Cerebellar nuclear complex (tissue), 1 donor: ENCODE measurements around the gene ITFG1.
"Not testable (repeated sequence)": the region's sequence is repeated elsewhere in the genome, so short reads cannot be mapped to it uniquely, and the experiment has no call there.

Experiments
- DNase-seq, 2 experiments: peaks; one replicate each; lab custom pipeline; 2025; lab: John Stamatoyannopoulos, UW

Gene ITFG1

DNA sequence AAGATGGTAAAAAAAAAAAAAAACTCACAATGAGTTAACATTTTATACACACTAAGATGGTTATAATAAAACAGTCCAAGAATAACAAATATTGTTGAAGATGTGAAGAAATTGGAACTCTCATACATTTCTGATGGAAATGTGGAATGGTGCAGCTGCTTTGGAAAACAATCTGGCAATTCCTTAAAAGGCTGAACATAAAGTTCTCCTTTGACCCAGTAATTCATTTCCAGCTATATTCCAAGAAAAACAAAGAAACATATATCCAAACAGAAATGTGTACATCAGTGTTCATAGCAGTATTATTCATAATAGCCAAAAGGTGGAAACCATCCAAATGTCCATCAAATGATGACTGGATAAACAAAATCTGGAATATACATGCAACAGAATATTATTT, 219.8 kb downstream of the ITFG1 start:
- DNase-seq, result no peak

DNA sequence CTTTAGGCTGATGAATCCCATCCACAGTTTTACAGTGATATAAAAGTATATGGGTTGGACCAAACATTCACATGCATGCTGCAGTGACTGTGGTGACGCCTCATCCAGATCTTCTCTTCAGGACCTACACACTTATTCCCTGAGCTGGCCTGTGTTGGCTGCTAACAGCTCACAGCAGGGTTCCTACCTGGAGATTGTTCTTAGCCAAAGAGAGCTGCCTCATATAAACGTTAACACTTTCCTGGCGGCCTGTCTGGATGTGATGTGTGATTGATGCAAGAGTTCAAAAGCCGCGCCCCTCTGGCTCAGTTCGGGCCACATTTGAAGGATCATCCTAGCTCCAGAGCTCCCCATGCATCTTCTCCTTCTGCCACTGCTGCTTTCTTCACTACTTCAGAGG, 224.1 kb downstream of the ITFG1 start:
- no peak for DNase-seq

DNA sequence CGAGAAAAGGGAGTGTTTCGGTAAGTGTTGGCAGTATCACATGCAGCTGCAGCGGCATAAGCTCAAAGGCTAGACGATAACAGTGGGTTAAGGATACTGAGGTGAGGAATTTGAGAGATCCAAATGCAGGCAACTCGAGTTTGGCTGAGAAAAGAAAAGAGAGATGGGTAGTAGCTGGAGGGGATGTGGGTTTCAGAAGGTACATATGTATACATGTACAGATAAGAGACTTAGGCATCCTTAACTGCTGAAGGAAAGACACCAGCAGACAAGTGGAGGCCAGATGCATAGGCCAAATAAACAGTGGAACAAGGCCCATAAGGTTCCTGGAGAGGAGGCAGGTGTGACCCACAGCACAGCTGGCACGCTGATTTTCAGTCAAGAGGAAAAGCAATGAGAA, 230.6 kb downstream of the ITFG1 start:
- DNase-seq, result no peak

- DNase-seq, result no peak
These were observed 231.5 kb downstream of the ITFG1 start for GRCh38 chr16:47229053-47230050.

- no peak for DNase-seq
These were observed 232.6 kb downstream of the ITFG1 start for GRCh38 chr16:47228241-47228640.

DNA sequence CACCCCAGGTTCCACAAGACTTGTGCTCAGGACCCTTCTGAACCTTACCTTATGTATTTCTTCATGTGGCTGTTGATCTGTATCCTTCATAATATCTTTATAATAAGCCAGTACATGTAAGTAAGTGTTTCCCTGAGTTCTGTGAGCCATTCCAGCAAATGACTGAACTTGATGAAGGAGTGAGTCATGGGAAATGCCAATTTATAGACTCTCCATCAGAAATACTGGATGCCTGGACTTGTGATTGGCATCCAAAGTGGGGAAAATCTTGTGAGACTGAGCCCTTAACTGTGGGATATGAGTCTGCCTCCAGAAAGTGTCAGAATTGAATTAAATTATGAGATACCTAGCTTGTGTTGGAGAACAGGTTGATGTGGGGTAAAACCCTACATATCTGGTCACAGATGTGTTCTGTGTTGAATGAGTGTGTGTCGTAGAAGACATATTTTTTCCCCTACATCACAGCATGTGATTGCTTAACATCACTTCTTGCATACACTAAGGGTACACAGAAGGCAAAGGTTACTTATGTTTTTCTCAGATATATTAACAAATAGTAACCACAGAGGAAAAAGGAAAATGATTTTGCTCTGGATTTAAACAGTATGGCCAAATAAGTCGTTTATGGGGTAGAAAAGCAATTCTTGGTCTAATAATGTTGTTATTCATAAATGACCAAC, 247.0 kb downstream of the ITFG1 start:
- DNase-seq, result no peak

DNA sequence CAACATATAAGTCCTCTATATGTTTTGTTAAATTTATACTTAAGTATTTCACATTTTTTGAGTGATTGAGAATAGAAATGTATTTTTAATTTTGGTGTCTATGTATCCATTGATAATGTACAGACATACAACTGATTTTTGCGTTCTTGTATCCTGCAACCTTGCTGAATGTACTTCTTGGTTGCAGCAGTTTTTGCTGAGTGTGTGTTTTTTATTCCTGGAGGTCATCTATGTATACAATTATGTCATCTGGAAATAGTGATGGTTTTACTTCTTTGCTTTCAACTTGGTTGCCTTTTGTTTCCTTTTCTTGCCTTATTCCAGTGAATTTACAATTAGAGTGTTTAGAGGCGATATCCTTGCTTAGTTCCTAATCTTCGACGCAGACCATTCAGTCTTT, 249.6 kb downstream of the ITFG1 start:
- no peak for DNase-seq

GRCh38 chr16:47204736-47205504, 255.9 kb downstream of the ITFG1 start:
- no peak for DNase-seq

- DNase-seq, result not testable (repeated sequence)
These were observed 257.4 kb downstream of the ITFG1 start for GRCh38 chr16:47203433-47203832.

GRCh38 chr16:47198180-47198575, 262.7 kb downstream of the ITFG1 start:
- no peak for DNase-seq

DNA sequence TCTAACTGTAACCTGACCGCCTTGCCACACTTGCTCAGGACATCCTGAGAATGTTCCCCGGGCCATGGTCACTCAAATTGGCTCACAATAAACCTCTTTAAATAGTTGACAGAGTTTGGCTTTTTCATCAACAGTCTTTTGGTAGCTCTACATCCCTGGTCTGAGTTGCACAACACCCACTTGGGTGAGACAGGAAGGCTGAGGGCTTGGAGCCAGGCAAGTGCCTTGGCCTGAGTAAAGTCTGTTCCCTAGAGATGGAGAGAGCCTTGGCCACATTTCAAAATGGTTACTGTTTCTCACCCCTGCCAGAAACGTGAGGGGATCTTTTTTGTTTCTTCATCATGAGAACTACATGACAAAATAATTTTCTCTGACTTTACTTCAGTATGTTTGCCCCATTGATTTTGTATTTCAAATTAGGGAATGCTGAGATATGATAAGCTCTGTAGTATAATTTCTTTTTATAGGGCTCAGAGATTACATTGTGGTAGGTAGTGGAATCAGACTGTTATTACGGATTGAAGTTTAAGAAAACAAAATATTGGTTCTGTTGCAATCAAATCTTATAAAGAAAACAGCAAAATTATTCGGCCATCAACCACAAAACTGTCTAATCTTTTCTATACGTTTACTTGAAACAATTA, 263.2 kb downstream of the ITFG1 start:
- DNase-seq, result no peak

DNA sequence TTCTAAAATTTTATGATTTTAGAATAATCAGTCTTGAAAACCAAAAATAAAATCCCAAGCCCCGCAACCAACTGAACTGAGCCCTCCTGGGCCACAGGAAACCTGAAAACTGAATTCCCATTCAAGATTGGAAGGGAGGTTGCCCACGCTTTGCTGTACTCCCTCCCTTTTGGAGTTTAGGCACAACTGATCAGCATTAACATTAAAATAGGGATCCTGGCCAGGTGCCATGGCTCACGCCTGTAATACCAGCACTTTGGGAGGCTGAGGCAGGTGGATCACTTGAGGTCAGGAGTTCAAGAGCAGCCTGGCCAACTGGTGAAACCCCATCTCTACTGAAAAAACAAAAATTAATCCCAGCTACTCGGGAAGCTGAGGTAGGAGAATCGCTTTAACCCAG, 264.4 kb downstream of the ITFG1 start:
- no peak for DNase-seq

DNA sequence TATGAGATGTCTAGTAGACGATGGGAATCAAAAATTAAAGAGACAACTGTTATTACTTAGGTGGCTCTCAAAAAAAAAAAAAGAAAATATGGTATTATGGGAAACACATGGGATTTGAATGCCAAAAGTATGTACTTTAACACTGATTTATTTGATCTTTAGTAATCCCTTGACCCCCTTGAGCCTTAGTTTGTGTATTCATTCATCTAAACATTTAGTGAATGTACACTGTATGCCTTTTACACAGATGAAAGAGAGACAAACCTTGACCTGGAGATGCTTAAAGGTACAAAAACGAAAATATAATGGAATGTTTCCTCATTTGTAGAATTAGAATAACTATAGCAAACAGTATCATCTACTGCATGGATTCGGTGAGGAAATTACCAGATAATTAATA, 278.5 kb downstream of the ITFG1 start:
- no peak for DNase-seq

DNA sequence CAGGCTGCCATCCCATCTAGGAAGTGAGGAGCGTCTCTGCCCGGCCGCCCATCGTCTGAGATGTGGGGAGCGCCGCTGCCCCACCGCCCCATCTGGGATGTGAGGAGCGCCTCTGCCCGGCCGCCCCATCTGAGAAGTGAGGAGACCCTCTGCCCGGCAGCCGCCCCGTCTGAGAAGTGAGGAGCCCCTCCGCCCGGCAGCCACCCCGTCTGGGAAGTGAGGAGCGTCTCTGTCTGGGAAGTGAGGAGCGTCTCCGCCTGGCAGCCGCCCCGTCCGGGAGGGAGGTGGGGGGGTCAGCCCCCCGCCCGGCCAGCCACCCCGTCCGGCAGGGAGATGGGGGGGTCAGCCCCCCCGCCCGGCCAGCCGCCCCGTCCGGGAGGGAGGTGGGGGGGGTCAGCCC, 279.8 kb downstream of the ITFG1 start:
- DNase-seq, result not testable (repeated sequence)

- no peak for DNase-seq
These were observed 280.8 kb downstream of the ITFG1 start for GRCh38 chr16:47180073-47180472.

DNA sequence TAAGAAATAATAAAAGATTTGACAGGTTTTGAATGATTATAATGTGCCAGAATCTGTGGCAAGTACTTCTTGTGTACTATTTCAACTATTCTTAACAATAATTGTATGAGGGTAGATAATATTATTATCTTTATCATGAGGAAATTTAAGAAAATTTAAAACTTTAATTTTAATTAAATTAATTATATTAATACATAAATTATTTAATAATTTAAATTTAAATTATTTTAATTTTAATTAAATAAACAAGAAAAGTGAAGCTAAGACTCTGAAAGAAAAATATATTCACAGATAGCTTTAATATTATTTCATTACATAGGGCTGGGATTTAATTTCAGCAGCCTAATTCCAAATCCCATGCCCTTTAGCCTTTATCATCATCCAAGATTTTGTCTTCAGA, 285.7 kb downstream of the ITFG1 start:
- no peak for DNase-seq

DNA sequence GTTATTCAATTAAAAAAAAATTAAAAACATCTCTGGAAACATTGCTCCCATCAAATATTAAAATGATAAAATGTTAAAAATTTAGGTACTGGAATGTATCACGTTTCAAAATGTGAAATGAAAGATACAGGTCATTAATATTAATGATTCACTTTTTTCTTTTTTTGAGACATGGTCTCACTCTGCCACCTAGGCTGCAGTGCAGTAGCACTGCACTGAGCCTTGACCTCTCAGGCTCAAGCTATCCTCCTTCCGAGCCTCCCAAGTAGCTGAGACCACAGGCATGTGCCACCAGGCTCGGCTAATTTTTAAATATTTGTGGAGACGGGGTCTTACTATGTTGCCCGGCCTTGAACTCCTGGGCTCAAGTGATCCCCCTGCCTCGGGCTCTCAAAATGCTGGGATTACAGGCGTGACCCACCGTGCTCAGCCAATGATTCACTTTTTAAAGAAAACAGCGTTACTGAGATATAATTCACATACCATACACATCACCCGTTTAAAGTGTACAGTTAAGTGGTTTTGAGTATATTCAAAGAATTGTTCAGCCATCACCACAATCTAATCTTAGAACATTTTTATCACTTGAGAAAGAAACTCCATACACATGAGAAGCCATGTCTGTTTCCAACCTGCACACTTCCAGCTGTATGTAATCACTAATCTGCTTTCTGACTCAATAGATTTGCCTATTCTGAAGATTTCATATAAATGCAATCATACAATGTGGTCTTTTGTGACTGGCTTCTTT, 298.0 kb downstream of the ITFG1 start:
- no peak for DNase-seq

DNA sequence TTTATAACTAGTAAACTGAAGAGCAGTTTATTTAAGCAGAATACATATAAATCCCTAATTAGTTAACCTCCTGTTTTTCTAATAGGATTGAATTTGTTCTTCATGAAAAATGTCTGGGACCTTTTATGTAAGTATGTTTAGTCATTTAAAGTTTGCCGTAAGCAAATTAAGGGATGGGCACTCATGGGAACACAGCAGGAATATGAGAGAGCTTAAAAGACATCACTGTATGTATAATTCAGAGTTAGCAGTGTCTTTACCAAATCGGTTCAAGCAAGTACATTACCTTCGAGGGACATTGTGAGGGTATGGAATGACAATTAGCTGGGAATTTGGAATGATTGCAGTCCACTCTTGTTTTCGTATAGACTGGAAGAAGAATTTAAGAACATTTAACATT, 299.4 kb downstream of the ITFG1 start:
- DNase-seq, result no peak

- DNase-seq, result no peak
These were observed 300.4 kb downstream of the ITFG1 start for GRCh38 chr16:47160422-47160821.

DNA sequence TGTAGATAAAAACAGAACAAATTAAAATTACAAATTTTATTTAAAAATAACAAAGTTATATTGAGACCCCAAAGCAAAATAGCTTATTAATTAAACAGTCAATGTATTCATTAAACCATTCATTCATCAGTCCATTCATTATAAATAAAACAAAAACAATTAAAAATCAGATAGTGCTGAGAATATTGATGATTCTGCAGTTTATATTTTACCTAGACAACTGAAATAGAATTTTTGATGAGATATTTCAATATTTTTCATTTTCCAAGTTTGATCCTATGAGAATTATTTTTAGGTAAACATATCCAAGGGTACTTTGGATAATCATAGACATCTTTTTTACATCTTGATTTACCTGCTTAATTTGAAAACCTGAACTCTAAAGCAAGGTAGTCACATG, 301.9 kb downstream of the ITFG1 start:
- no peak for DNase-seq

DNA sequence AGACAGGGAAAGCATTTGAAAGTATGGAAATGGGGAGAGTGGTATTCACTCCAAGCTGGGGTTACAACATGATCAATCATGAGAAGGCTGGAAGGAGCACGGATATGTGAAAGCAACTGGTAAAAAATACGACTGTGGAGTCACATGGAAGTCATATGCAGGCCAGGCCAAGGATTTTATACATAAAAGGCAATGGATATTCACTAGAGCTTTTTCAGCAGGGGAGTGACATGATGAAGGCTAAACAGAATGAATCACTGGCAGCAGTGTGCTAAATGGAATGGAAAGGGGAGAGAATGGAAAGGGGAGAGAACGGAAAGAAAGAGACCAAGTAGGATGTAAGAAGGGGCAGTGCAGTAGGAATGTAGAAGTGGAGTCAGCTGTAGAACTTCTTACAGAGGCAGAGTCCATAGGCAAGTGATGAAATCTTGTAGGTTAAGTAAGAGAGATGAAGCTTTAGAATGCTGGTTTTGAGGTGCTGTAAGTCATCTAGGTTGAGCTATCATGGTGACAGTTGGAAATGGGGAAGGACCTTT, 304.1 kb downstream of the ITFG1 start:
- DNase-seq, result no peak
